SU-DHL-6 (cell line): Measurements from ENCODE around the gene KLRC1.
"Not testable (repeated sequence)": the region's sequence is repeated elsewhere in the genome, so short reads cannot be mapped to it uniquely, and the experiment has no call there.

Experiments used
- EZH2phosphoT487 ChIP-seq: fragments of 200-600 bp; sonication (generic), shearing (Covaris generic); conservative IDR thresholded peaks from 2 replicates; pipeline ENCODE4 v1.6.1; 2018; ENCODE audit warnings: mild to moderate bottlenecking, antibody characterized with exemption, low read length, moderate library complexity, mixed read lengths
- TF ChIP-seq, protein P1 (sequence below): fragments of 200-600 bp; sonication (generic); IDR thresholded peaks from one replicate; pipeline ENCODE4 v1.5.1; 2017; ENCODE audit warnings: antibody characterized with exemption, mild to moderate bottlenecking, low read length, moderate library complexity; ENCODE audit not compliant: insufficient read depth, poor library complexity, severe bottlenecking

GRCh38 chr12:10420334-10420733, 32.8 kb downstream of the KLRC1 start, which contains the start of gene KLRC3:
- TF ChIP-seq EZH2phosphoT487: not testable (repeated sequence)
- TF ChIP-seq, protein P1, sequence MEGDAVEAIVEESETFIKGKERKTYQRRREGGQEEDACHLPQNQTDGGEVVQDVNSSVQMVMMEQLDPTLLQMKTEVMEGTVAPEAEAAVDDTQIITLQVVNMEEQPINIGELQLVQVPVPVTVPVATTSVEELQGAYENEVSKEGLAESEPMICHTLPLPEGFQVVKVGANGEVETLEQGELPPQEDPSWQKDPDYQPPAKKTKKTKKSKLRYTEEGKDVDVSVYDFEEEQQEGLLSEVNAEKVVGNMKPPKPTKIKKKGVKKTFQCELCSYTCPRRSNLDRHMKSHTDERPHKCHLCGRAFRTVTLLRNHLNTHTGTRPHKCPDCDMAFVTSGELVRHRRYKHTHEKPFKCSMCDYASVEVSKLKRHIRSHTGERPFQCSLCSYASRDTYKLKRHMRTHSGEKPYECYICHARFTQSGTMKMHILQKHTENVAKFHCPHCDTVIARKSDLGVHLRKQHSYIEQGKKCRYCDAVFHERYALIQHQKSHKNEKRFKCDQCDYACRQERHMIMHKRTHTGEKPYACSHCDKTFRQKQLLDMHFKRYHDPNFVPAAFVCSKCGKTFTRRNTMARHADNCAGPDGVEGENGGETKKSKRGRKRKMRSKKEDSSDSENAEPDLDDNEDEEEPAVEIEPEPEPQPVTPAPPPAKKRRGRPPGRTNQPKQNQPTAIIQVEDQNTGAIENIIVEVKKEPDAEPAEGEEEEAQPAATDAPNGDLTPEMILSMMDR: not testable (repeated sequence)
